Neural cell (in vitro differentiated cells): ENCODE results near the gene DLK1.

ENCODE experiments used
- EP300 ChIP-seq: fragments of 450-650 bp; conservative IDR thresholded peaks from 2 replicates; pipeline ENCODE4 v1.6.1; 2014; ENCODE audit warnings: antibody characterized with exemption, mild to moderate bottlenecking, moderate library complexity; ENCODE audit not compliant: poor library complexity, severe bottlenecking
- EZH2 ChIP-seq: fragments of 200-600, 300-800 bp; shearing (Covaris generic), sonication (generic); IDR thresholded peaks from 2 replicates; pipeline ENCODE4 v1.6.1; 2014; ENCODE audit warnings: antibody characterized with exemption, low read length, borderline replicate concordance, mild to moderate bottlenecking; ENCODE audit not compliant: insufficient read depth, poor library complexity, severe bottlenecking
- MXI1 ChIP-seq: fragments of 450-650 bp; conservative IDR thresholded peaks from 2 replicates; pipeline ENCODE4 v1.6.1; 2014; ENCODE audit warnings: antibody characterized with exemption, mild to moderate bottlenecking; ENCODE audit not compliant: poor library complexity, severe bottlenecking
- POLR2AphosphoS5 ChIP-seq: IDR thresholded peaks from 2 replicates; pipeline ENCODE4 v1.6.1; 2012
- RAD21 ChIP-seq: fragments of 450-650 bp; conservative IDR thresholded peaks from 2 replicates; pipeline ENCODE4 v1.6.1; 2014; ENCODE audit warnings: antibody characterized with exemption, mild to moderate bottlenecking, moderate library complexity
- SMC3 ChIP-seq: fragments of 450-650 bp; conservative IDR thresholded peaks from 2 replicates; pipeline ENCODE4 v1.6.1; 2014; ENCODE audit warnings: antibody characterized with exemption, mild to moderate bottlenecking, moderate library complexity; ENCODE audit not compliant: poor library complexity
- TF ChIP-seq, protein P1 (sequence below): fragments of 450-650 bp; IDR thresholded peaks from 2 replicates; pipeline ENCODE4 v1.5.1; 2014; ENCODE audit warnings: antibody characterized with exemption, mild to moderate bottlenecking, moderate library complexity; ENCODE audit not compliant: poor library complexity, severe bottlenecking

- TF ChIP-seq, protein P1, sequence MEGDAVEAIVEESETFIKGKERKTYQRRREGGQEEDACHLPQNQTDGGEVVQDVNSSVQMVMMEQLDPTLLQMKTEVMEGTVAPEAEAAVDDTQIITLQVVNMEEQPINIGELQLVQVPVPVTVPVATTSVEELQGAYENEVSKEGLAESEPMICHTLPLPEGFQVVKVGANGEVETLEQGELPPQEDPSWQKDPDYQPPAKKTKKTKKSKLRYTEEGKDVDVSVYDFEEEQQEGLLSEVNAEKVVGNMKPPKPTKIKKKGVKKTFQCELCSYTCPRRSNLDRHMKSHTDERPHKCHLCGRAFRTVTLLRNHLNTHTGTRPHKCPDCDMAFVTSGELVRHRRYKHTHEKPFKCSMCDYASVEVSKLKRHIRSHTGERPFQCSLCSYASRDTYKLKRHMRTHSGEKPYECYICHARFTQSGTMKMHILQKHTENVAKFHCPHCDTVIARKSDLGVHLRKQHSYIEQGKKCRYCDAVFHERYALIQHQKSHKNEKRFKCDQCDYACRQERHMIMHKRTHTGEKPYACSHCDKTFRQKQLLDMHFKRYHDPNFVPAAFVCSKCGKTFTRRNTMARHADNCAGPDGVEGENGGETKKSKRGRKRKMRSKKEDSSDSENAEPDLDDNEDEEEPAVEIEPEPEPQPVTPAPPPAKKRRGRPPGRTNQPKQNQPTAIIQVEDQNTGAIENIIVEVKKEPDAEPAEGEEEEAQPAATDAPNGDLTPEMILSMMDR = no peak
- TF ChIP-seq MXI1 = no peak
- TF ChIP-seq EP300 = no peak
- no peak for TF ChIP-seq POLR2AphosphoS5
- no peak for TF ChIP-seq RAD21
- no peak for TF ChIP-seq EZH2
- TF ChIP-seq SMC3 = no peak
Measured at GRCh38 chr14:100727873-100728240, 1.2 kb downstream of the DLK1 start.
